Epidermal melanocyte (primary cell): Measurements from ENCODE around the gene NHERF2.
"Not testable (repeated sequence)": the region's sequence is repeated elsewhere in the genome, so short reads cannot be mapped to it uniquely, and the experiment has no call there.

Experiments
- DNase-seq: peaks from one replicate; pipeline ENCODE4 v3.0.0; 2011; ENCODE audit warnings: low spot score; ENCODE audit not compliant: insufficient read length

The NHERF2 gene

DNA sequence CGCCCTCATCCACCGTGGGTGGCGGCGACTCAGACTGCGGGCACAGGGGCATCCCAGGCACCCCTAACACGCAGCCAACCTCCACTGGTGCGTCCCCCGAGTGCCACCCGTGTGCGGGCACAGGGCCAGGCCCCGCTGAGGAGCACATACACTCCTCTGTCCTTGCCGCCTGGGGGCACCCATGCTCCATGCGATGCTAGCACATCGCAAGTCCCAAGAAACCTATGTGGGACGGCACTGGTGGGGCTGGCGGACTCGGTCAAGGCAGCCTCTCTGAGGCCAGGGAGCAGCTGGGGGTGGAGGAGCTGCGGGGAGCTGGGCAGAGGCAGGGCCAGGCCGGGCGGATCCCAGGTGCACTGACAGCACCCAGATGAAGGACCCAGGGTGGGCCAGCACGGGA, 21.1 kb upstream of the NHERF2 start:
- no peak for DNase-seq

DNA sequence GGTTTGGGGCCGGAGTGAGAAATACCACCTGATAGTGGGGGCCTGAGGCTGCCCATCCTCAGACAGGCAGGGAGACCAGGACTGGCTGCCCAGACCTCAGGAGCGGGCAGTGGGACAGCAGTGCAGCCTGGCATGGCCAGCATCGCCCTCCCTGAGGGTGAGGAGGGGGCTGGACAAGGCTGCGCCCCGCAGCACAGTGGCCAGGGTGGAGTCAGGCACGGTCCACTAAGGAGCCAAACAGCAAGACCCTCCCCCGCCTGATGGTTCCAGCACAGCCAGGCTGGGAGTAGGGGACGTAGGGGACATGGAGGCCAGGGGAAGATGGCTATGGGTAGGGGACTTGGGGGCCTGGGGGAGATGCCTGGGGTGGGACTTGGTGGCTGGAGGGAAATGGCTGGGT, 20.4 kb upstream of the NHERF2 start:
- no peak for DNase-seq

DNA sequence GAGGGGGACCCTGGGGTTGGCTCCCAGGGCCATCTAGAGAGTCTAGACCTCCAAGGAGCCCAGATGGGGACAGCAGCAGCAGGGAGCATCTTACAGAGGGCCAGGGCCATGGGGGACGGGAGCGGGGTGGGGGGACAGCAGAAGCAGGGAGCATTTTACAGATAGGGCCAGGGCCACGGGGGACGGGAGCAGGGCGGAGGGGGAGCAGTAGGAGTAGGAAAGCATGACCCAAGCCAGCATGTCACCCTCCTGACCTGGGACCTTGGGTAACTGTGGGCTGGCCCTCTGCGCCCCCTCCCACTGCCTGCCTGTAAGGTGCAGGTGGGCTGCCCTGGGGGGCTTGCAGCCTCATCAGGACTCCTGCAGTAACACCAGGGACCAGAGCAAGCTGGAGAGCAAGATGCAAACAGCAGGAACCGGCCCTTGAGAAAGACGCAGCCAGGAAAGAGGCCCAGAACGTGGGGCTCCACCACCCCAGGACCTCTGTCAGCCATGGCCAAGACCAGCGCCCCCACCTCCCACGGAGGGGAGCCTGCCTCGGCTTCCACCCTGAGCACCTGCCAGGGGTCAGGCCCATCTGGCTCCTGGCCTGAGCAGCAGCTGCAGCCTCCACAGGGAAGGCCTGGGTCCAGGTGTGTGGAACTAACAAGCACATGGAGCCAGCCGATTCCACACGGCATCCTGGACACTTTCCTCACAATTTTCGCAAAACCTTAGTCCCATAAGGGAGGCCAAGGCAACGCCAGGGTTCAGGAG, 19.4 kb upstream of the NHERF2 start:
- DNase-seq = no peak

DNA sequence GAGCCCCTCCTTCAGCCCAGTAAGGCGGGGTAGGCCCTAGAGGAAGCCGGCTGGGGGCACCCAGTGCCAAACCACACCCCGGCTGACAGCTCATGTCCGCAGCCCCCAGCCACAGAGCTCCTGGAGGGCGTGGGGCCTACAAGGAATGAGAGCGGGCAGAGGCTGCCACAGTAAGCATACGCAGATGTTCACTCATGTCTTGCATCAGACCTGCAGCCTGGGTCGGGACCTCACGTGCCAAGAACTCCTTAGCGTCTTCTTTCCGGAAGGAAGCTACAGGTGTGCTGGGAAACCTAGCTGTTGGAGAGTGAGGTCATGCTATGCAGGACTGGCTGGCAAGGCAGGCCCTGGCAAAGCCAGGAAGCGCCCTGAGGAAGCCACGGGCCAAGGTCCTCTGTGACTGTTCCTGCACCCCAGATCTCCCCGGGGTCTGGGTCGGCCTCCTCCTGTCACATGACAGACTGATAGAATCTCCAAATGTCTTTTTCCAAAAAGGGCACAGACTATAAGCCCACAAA, 18.6 kb upstream of the NHERF2 start:
- no peak for DNase-seq

DNA sequence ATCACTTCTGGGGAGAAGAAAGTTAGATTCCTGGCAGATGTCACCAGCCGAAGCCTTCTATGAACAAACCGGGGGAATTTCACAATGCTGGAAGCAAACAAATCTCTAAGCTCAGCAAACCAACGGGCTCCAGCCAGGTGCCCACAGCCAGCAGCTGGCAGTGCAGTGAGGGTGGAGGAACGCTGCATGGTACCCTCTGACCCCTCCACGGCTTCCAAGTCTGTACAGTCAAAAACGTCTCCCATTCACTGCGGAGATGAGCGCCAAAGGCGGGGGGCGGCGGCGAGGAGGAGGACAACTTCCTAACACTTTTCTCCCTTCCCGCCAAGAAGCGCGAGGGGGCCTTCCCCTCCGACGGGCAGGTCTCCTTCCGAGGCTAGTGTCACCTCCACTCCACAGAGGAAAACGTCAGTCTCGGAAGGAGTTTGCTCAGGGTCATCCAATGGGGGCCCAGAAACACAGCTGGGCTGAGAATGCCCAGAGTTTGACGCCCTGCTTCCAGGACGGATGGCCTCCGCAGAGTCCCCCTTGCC, 18.0 kb upstream of the NHERF2 start:
- no peak for DNase-seq

DNA sequence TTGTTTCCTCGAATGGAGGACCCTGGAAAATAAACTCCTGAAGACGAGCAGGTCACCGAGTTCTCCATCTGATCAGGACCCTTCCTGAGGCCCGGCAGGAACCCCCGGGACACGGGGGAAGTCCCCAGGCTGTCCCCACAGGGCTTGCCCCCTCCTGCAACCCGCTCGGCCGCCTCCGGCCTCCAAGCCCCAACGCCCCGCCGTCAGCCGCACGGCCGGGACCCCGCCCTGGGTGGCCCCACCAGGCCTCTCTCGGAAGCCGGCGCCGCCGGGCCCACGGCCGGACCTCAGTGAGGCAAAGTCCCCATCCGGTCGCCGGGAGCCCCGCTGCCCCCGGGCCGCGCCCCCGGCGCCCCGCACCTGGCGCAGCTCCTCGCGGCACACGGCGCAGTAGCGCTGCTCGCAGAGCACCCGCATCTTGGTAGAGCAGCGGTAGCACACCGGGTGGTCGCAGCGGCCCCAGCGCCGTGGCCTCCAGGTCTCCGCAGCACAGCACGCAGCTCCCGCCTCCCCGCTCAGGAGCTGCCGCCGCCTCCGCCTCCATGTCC, 17.5 kb upstream of the NHERF2 start:
- DNase-seq = no peak

DNA sequence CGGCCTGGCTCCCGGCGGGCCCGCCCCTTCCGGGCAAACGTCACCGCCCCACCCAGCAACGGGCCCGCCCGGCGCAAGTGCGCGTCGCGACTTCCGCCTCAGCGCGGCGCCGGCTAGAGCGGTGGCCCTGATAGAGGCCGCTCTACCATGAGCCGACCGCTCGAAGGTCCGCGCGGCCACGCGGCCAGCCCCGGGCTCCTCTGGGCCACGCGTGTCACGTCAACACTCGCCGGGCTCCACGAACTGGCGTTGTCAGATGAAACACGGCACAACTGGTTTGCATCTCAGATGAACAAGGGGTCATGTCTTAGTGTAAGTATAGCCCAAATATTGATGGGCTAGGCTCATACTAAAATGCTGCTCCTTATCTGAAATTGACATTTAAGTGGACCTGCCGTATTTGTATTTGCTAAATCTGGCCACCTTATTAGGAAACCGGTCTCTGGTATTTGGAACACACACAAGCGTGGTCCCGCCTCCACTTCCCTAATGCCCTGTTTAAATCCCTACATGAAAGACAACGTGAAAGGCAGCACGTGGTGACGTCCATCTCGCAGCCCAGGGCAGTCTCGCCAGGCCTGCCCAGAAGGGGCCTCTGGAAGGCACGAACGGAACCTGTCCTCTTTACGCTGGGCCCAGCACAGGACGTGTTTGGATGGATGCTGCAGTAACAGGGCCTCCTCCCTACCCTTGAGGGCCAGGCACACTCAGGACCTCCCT, 16.8 kb upstream of the NHERF2 start, which contains the start of gene ZNF598:
Gene ZNF598 (minus strand): TSS at position 31 of the 720 bp plus-strand sequence.
- peak; percentile 94 for DNase-seq

DNA sequence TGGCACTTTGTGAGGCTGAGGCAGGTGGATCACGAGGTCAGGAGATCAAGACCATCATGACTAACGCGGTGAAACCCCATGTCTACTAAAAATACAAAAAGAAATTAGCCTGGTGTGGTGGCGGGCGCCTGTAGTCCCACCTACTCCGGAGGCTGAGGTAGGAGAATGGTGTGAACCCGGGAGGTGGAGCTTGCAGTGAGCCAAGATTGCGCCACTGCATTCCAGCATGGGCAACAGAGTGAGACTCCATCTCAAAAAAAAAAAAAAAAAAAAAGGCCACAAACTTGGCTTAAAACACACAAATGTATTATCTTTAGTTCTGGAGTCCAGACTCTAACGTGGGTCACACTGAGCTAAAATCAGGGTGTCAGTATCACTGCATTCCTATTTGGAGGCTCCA, 15.0 kb upstream of the NHERF2 start:
- not testable (repeated sequence) for DNase-seq

DNA sequence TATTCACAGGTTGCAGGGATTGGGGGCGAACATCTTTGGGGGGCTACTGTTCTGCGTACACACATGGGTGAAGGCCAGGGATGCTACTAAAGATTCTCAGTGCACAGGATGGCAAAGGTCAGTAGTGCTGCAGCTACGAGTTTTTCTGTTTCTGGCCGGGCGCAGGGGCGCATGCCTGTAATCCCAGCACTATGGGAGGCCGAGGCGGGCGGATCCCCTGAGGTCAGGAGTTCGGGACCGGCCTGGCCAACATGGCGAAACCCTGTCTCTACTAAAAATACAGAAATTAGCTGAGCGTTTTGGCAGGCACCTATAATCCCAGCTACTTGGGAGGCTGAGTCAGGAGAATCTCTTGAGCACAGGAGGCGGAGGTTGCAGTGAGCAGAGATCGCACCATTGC, 13.2 kb upstream of the NHERF2 start:
- no peak for DNase-seq

DNA sequence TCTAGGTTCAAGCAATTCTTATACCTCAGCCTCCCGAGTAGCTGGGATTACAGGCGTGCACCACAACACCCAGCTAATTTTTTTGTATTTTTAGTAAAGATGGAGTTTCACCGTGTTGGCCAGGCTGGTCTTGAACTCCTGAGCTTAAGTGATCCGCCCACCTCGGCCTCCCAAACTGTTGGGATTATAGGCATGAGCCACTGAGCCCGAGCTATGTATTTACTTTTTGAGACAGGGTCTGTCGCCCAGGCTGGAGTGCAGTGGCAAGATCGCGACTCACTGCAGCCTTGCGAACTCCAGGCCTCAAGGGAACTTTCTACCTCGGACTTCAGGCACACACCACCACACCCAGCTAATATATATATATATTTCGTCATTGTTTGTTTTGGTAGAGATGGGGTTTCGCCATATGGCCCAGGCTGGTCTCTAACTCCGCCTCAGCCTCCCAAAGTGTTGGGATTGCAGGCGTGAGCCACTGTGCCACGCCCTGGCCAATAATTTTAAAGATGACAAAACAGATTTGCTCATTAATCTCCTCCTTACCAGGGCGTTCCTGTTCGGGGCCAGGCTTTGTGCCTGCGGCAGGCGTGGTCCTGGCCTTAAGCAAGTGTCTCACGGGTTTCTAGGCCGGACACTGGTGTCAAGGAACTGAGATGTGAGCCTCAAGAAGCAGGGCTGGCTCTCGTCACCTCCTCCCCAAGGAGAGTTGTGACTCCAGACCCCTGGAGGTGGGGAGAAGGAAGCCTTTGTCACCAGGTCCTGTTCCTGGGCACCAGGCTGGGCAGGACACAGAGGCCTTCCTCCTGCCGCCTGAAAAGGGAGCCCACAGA, 11.4 kb upstream of the NHERF2 start:
- DNase-seq = no peak

DNA sequence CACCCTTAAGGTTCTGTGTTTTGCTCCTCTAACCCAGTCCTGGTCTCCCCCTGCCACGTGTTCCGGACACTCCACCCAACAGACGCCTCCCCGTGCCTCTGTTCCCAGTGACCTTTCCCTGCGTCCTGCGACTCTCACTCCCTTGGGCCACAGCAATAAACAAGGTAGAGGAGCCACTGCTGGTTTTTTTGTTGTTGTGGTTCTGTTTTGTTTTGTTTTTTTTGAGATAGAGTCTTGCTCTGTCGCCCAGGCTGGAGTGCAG, 10.8 kb upstream of the NHERF2 start:
- no peak for DNase-seq

DNA sequence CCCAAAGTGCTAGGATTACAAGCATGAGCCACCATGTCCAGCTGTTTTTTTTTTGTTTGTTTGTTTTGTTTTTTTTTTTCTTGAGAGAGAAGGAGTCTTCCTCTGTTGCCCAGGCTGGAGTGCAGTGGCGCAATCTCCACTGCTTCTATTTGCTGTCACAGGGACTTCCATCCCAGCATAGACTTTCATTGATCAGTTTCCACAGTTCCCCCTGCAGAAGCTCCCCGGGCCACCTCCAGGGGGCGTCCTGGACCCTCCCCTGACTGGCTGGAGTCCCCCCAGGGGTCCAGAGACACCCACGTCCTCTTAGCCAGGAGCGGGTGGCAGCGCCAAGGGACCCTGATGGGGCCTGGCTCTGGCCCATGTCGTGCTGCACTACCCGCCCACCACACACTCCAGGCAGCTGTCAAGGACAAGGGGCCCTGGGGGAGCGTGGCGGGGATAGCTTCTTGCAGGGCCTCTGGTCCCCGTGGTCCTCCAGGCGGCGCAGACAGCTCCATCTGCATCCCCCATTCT, 10.2 kb upstream of the NHERF2 start:
- DNase-seq = no peak

DNA sequence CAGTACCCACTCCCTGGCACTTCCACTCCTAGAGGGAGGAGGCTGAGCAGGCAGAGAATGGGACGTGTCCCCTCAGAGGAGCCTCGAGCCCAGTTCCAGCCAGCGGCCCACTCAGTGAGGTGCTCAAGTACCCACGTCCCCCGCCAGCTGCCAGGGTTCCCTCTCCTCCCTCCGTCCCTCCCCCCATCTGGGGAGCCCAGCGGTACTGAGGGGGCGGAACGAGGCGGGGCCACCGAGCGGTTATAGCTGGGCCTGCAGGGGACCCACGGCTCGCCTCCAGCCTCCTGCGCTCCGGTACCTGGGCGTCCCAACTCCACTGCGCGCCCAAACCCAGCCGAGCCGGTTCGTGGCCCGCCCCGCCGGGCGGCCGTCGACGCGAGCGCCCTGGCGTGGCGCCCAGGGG, 7.2 kb upstream of the NHERF2 start, which contains the start of gene NPW:
Gene NPW (plus strand): TSS at position 268 of the 403 bp plus-strand sequence.
- DNase-seq = peak; percentile 14

DNA sequence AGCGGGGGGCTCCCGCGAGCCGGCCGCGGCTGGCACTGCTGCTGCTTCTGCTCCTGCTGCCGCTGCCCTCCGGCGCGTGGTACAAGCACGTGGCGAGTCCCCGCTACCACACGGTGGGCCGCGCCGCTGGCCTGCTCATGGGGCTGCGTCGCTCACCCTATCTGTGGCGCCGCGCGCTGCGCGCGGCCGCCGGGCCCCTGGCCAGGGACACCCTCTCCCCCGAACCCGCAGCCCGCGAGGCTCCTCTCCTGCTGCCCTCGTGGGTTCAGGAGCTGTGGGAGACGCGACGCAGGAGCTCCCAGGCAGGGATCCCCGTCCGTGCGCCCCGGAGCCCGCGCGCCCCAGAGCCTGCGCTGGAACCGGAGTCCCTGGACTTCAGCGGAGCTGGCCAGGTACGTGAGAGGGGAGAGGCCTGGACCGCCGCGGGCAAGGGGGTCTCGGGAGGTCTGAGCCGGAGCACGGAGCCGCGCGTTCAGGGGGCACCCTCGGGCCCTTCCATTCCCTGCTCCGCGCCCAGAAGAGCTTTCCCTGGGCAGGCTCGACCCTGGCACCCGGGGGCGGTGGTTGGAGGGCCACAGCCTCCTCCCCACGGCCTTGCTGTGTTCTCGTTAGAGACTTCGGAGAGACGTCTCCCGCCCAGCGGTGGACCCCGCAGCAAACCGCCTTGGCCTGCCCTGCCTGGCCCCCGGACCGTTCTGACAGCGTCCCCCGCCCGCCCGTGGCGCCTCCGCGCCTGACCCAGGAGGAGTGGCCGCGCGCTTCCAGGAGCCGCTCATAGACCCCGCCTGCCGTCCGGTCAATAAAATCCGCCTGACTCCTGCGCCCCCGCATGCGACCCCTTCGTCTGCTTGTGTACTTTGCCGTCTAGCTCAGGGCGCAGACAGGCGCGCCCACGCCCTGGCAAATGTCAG, 6.5 kb upstream of the NHERF2 start:
- peak; percentile 14 for DNase-seq

DNA sequence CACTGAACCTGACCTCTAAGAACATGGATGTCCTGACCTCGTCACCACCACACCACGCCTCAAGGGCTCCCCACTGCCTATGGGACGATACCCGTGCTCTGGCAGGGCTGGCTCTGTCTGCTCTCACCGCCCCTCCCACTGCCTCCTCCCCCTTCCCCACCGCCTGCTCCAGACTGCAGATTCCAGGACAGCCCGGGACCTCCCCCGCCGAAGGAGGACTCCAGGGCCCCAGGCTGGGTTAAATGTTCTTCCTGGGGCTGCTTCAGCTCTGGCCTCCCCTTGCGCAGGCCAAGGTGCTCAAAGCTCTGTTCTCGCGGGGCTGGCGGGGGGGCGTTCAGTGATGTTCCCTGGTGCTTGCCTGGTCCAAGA, 4.0 kb upstream of the NHERF2 start:
- DNase-seq = peak; percentile 68

DNA sequence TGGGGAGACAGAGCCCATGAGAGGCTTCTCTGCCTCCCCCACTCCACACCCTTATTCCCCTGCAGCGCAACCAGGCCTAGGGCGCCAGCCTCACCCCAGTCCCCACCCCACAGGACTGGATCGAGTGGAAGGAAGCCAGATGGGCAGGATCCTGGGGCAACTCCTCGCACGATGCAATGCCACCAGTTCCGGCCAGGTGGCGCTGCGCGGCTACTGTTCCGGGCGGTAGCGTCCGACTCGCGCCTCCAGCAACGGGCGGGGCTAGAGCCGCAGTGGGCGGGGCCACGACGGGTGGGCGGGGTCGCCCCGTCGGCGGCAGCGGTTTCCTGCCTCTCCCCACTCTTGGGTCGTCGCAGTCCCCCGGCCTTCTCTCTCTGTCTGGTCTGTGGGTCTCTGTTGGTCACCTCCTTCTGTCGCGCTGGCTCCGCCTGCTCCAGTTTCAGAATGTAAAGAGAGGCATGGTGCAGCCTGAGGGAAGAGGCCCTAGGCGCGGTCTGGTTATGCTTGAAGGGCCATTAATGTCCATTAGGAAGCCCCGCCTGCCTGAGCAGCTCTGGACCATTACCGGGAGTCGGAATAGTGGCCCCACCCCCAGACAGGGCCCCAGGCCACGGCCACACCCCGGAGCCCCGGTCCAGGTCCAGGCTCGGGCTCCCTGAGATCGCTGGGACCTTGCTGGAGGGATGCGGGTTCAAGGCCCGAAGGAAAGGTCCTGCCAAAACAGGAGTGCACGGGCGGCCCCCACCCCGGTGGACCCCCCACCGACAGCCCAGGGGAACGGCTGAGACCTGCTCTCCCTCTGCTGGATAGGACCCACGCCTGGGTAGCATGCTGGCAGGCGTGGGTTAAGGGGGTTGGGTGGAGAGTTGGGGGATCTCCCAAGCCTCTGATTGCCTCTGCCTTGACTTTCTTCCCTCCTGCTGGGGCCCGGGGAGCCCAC, 3.3 kb upstream of the NHERF2 start:
- peak; percentile 98 for DNase-seq

DNA sequence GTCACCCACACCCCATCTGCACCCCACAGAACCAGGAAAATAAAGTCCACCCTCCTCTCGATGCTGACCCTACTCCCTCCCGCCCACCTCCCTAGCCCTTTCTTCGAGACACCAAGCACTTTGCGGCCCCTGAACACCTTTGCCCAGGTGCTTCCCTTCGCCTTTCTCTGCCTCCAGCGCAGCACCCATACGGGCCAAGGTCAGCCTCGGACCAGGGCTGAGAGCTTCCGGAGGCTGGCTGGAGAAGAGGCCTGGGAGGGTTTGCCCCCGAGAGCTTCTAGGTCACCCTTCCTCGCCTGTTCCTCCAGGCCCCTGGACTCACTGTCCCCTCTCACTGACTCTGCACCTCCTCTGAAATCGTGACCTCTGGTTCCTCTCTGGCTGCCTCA, 2.7 kb upstream of the NHERF2 start:
- no peak for DNase-seq

DNA sequence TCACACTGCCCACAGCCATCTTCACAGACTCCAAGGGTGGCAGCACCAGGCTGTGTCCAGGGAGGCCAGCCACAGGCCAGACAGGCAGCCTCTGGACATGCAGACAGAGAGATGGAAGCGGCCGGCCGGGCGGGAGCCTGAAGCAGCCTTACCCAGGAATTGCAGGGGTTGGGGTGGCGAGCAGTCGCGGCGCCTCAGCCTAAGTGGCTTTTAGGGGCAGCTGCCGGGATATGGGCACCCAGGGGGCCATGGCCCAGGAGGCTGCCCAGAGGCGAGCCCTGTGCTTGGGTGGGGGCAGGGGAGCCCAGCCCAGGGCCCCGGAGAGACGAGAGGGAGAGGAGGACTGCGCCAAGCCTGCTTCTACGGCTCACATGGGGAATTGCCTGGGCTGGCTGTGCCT, 1.5 kb upstream of the NHERF2 start:
- DNase-seq = no peak

DNA sequence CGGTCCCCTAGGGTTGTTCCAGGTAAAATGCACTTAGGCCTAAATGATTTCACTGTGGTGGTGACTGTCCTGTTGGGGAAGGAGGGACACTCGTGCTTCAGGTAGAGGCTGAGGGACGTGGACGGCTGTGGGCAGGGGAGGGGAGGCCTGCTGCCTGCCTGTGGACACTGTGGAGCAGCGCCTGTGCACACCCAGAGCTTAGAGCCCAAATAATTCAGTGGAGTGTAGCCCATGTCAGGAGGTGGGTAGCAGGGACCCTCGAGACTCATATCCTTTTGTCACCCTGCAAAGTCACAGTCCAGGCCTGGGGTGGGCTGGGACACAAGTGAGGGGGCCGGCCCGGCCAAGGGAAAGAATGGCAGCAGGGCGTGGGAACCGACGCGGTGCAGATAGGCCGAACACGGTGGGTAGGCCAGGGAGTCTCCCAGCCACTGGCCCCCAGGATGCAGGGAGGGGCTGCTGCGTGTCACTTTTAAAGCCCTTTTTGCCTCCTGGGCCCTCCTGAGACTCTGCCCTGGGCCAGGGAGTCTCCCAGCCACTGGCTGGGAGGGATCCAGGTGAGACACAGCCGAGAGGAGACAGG, 733 bp upstream of the NHERF2 start:
- no peak for DNase-seq
